GM19043 (cell line): ENCODE results near the gene E2F3.

Experiments
- ATAC-seq: cut with Tn5 transposase; IDR thresholded peaks from one replicate; pipeline ENCODE4 v1.9.1; 2021; ENCODE audit warnings: low read depth; ENCODE audit not compliant: unreplicated experiment

The E2F3 gene

GRCh38 chr6:20432692-20433091, 31.0 kb downstream of the E2F3 start:
- ATAC-seq = no peak

DNA sequence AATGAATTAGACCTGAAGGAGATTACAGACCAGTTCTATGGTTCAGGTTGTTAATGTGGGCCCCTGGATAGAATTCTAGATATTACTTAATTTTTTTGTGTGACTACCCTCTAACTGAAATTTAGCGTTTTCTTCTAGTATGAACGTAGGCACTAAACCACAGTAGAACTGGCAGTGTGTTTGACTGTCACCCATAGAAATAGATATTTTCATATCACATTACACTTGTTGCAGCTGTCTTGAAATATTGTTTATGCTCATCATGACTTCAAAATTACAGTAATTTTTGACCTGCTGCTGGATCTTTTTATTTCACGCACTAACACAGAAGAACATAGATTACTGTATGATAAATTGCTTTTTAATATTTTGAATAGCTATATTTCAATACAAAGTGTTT, 31.6 kb downstream of the E2F3 start:
- ATAC-seq = no peak

DNA sequence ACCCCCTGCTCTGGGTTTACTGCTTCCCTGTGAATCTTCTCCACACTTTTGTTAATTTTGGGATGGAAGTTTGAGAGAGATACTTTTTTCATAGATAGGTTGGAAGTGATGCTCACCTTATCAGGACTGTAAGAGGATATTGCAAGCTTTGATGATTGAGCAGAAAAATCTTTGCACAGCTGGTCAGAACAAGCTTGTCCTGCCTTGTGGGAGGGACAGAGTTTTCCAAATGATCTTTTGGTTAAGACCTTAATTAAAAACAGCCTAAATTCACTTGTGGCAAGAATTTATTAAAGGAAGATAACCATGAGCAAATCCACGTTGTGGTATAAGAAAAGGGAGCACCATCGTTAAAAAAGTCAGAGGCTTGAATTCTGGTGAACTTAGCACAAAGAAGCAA, 32.2 kb downstream of the E2F3 start:
- no peak for ATAC-seq

GRCh38 chr6:20434766-20435165, 33.1 kb downstream of the E2F3 start:
- ATAC-seq = no peak

GRCh38 chr6:20436719-20437118, 35.0 kb downstream of the E2F3 start:
- no peak for ATAC-seq

DNA sequence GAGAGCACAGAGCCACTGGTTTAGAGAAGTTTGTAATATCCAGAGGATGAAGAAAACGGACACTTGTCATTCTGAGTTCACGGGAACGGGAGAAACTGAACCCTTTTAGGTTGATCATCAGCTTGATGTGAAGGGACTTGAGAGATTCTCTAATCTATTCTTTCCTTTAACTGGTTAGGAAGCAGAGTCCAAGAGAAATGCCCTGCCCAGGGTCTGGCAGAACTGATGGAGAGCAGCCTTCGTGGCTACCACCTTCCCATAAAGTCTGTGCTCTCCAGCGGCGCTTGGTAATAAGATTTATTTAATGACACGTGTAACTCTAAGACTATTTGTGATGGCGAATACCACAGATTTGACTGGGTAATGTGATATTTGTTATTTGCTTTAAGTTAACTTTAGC, 36.0 kb downstream of the E2F3 start:
- no peak for ATAC-seq

DNA sequence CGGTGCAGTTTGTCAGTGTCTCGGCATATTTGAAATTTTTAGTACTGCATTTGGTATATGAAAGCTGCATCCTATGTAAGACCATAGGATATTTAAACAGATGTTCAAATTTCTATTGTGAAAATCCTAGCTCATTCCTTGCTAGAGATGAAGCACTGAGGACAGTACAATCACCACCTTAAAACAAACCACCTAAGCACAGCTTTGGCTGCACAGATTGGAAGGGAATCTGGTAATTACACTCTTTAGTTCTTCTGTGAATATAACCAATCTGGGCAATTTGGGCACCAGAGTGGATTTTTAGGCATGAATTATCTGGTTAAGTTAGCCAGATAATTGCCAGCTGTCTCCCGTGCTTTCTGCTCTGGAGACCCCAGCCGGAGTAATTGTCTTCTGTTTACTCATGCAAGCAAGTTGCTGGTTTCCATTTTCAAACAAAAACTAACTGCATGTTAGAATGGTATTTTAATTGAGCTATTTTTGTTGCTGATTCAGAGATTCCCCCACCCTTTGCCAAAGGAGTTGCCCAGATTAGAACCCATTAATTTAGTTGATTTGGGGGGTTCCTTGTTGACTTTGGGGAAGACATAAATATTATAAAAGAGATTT, 36.9 kb downstream of the E2F3 start:
- no peak for ATAC-seq

GRCh38 chr6:20439558-20439957, 37.9 kb downstream of the E2F3 start:
- no peak for ATAC-seq

DNA sequence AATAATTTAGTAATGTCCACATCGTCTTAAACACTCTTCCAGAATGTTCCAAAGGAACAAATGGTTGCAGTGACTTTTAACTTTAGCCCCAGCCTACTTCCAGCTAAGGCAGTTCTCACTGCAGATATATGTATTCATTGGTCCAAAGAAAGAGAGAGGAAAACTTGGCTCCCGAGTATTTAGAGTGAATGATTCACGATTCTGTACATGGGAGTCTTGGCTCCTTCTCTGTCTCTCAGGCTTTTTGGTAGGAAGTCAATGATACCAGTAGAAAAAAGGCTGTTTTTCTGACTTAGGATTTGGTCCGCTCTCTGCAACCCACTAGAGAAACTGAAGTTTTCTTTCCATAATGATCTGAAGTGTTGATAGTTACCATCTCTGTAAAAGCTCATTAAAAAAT, 38.6 kb downstream of the E2F3 start:
- ATAC-seq = no peak

DNA sequence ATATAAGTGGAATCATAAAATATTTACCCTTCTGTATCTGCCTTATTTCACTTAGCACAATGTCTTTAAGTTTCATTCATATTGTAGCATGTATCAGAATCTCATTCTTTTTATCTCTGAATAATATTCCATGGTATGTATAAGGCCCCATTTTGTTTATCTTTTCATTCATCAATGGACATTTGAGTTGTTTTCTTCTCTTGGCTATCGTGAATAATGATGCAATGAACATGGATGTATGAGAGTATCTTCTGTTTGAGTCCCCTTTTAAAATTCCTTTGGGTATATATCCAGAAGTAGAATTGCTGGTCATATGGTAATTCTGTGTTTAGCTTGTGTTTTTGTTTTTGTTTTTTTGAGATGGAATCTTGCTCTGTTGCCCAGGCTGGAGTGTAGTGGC, 39.6 kb downstream of the E2F3 start:
- no peak for ATAC-seq

- no peak for ATAC-seq
Measured at GRCh38 chr6:20441921-20442320, 40.2 kb downstream of the E2F3 start.

- no peak for ATAC-seq
Measured at GRCh38 chr6:20444786-20445271, 43.1 kb downstream of the E2F3 start.

GRCh38 chr6:20447157-20447556, 45.5 kb downstream of the E2F3 start:
- no peak for ATAC-seq

GRCh38 chr6:20447581-20448132, 46.0 kb downstream of the E2F3 start:
- ATAC-seq = no peak

- ATAC-seq = no peak
Measured at GRCh38 chr6:20448828-20449227, 47.1 kb downstream of the E2F3 start.

- no peak for ATAC-seq
Measured at GRCh38 chr6:20454204-20454824, 52.6 kb downstream of the E2F3 start.

DNA sequence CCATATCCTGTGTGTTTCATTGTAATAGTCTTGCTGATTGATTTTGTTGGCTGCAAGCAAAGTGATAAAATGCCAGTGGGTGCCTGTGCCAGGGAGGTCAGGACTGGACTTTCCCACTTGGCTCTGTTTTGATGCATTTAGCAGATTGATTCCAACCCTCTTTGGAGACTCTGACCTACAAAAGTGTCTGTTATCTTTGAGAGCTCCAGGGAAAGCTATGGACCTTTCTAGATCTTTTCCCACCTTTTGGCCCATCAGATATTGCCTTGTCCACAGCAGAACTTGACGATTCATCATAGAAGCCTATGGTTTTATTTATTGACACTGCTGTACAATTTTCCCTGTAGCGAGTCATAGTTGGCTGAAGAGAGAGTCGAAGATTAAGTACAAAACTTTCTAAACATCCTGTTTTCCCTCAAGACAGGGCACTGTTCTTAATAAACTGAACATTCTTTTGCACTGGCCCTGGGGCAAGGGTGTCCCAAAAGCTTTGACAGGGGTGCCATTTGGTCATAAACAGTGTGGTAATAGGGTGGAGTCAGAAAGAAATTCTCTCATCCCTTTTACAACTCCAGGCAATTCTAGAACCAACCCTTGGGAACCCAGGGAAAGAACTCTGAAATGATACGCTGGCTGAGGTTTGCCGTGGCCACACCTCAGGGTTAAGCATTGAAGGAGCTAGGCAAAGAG, 53.7 kb downstream of the E2F3 start:
- no peak for ATAC-seq

DNA sequence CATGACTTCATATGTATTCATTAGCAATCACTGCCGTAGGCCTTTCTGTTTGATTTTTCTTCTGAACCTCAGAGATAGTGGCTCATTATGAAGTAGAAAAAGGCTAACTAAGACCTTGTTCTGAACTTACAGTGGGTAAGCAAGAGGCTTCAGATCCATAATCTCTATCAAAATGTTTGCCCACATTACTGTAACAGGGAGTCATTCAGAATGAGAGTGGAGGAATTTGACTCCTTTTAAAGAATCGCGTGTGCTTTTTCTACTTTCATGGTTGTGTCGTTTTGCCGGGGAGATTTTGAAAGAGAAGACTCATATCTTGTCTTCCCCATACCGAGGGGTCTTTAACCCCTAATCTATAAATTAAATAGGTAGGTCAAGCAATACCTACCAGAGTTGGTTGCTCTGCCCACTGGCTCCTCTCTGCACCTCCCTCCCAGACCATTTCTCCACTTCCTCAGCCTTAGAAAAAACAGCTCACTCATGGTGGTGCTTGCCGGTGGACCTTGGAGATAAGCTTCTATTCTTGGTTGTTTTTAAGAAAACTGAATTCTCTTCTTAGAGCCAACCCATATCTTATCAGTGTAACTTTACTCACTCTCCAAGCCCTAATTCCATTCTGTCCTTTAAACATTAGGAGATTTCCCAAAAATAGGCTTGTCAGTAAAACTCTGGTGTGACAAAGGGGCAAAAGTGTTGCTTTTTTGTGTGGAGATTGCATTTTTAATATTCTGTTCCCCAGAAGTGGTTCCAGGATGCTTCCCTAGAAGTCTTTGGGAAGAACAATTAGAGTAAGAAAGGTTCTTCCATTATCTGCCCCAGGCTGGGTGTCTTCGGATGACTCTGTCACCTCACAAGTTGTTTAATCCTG, 56.6 kb downstream of the E2F3 start:
- no peak for ATAC-seq

DNA sequence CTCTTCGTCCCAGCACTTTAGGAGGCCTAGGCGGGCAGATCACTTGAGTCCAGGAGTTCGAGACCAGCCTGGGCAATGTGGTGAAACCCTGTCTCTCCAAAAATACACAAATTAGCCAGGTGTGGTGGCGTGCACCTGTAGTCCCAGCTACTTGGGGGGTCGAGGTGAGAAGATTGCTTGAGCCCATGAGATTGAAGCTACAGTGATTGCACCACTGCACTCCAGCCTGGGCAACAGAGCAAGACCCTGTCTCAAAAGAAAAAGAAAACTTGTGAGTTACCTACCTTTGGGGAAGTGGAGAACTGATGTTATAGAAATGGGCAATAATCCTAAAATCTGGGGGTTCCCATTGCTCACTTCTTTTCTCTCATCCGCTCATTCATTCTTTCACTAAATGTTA, 58.0 kb downstream of the E2F3 start:
- ATAC-seq = no peak

GRCh38 chr6:20461576-20461975, 59.9 kb downstream of the E2F3 start:
- no peak for ATAC-seq

- peak; percentile 51 for ATAC-seq
Measured at GRCh38 chr6:20463396-20463795, 61.7 kb downstream of the E2F3 start.
